Activated naive CD8-positive, alpha-beta T cell treated with anti-CD3 and anti-CD28 coated beads, Interleukin-2, amount 10 ng/mL, durations not matched to agents 7 days and 5 days (primary cell): ENCODE data around the gene RAB24. TPM values are rescaled to one million over a fixed set of nuclear protein-coding genes. Genes with fewer than 3 reads are reported as not detected.
A peak's percentile ranks its signal among the peaks of the same experiment; 100 is the strongest.
"Not testable (repeated sequence)": the region's sequence is repeated elsewhere in the genome, so short reads cannot be mapped to it uniquely, and the experiment has no call there.

Experiments used
- ATAC-seq: fragments of 150-1000 bp; cut with Tn5 transposase; one replicate; pipeline ENCODE4 v1.10.0; 2021; ENCODE audit warnings: low read depth, moderate library complexity
- POLR2A ChIA-PET: fragments of 350-600 bp; sonication (Branson Sonifier 250); formaldehyde crosslinking; loops from one replicate; lab custom pipeline; 2021; ENCODE audit warnings: antibody characterized with exemption; lab: Charles Lee
- DNase-seq: peaks from one replicate; pipeline ENCODE4 v3.0.0; 2021
- H3K27ac Mint-ChIP-seq: one replicate; pipeline ENCODE4 v1.8.0; 2022; ENCODE audit warnings: mild to moderate bottlenecking, mixed read lengths
- H3K27me3 Mint-ChIP-seq: one replicate; pipeline ENCODE4 v1.8.0; 2022; ENCODE audit warnings: mild to moderate bottlenecking, moderate library complexity, mixed read lengths
- H3K36me3 Mint-ChIP-seq: one replicate; pipeline ENCODE4 v1.8.0; 2021; ENCODE audit warnings: mild to moderate bottlenecking, mixed read lengths
- H3K4me1 Mint-ChIP-seq: one replicate; pipeline ENCODE4 v1.8.0; 2021; ENCODE audit warnings: mixed read lengths
- H3K4me3 Mint-ChIP-seq: one replicate; pipeline ENCODE4 v1.8.0; 2022; ENCODE audit warnings: mild to moderate bottlenecking, moderate library complexity, mixed read lengths
- H3K9me3 Mint-ChIP-seq: one replicate; pipeline ENCODE4 v1.8.0; 2021; ENCODE audit warnings: mixed read lengths
- total RNA-seq, 2 experiments: library from RNA; stranded (reverse); gene quantifications; one replicate each; pipeline ENCODE4 v1.2.3, GENCODE V29; 2021

RAB24 gene
- 10 to 100 TPM; 39.0 to 46.6 TPM for total RNA-seq

DNA sequence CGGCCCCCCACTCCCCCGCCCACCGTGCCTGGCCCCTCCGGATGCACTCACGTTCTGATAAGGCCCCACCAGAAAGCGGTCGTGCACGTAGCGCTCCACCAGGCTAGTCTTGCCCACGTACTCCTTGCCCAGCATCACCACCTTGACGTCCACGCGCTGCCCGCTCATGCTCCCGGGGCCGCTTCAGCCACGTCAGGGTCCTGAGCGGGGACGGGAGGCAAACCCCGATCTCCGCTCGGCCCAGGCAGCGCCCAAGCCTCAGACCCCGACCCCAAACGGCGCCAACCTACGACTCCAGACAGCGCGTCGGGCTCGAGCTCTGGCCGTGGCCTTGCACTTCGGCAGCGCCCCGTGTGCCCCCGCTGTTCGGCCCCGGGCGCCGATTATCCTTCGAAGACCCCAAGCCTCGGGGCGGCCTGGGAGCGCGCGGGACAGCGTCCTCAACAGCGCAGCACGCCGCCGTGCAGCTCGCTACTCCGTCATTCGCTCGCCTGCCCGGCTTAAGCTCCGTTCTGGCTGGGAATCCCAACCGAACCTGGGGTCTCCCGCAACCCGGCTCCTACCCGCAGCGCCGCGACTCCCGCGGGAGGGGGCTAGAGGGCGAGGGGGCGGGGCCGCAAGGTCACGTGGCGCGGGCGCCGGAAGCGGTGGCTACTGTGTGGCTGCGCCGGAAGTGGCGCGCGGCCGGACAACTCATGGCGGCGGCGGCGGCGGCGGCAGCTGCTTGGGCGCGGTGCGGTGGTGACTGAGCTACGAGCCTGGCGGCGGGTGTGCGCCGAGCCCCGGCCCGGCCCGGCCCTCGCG, at the start of gene RAB24, which contains the start of gene PRELID1:
Gene RAB24 (minus strand): TSS at position 599 of the 804 bp plus-strand sequence. CDS start 431 bp downstream, at position 168.
Gene PRELID1 (plus strand): TSS at position 679 of the 804 bp plus-strand sequence. CDS start 187 bp downstream, outside the sequence.
- ATAC-seq: peak; percentile 51
- Mint-ChIP-seq H3K27ac (peak within 1 kb of the TSS; percentile 88), H3K4me1 (peaks cover 55% of the 10 kb centered on the region), H3K4me3 (peak within 1 kb of the TSS; percentile 95), H3K9me3 (no peaks in the 10 kb centered on the region), H3K36me3 (peaks cover 26% of the 10 kb centered on the region), H3K27me3 (no peaks in the 10 kb centered on the region)
- peak; percentile 95 for DNase-seq
- POLR2A ChIA-PET: interaction anchor here (0.6 to 6.5 kb wide), 9 partner anchors 8 to 325 kb away, joined by 3 to 51 read pairs (median 5); partner anchors contain the start of genes GRK6, MXD3, NSD1 and RGS14

DNA sequence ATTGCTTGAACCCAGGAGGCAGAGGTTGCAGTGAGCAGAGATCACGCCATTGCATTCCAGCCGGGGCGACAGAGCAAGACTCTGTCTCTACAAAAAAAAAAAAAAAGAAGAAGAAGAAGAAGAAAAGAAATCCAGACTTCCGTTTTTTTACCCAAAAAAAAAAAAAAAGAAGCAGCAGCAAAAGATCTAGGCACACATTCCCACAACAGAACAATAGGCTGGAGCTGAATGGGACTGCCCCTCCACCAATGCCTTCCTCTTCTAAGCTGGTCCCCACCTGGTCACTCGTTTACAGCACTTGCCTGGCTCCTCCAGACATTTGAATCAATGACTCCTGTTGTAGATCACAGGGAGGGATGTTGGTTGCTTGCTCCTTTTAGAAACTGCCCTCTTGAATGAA, 49.6 kb upstream of the RAB24 start:
- Mint-ChIP-seq H3K27ac (peak overlapping the region; percentile 1), H3K4me3 (peak overlapping the region; percentile 47), H3K4me1 (peaks cover 56% of the 10 kb centered on the region), H3K27me3 (no peaks in the 10 kb centered on the region), H3K9me3 (peaks cover 12% of the 10 kb centered on the region), H3K36me3 (peaks cover 11% of the 10 kb centered on the region)
- POLR2A ChIA-PET: interaction anchor here (0.7 to 3.0 kb wide), 2 partner anchors 73 to 96 kb away, joined by 5 to 11 read pairs; partner anchors contain the start of gene GRK6
- no peak for ATAC-seq
- no peak for DNase-seq

- peaks cover 13% of the 10 kb centered on the region for H3K36me3 Mint-ChIP-seq
- peak within 1 kb of the TSS; percentile 100 for H3K27ac Mint-ChIP-seq
- peaks cover 12% of the 10 kb centered on the region for H3K9me3 Mint-ChIP-seq
- peaks cover 52% of the 10 kb centered on the region for H3K4me1 Mint-ChIP-seq
- ATAC-seq (peak; percentile 99), DNase-seq (peak; percentile 87)
- H3K4me3 Mint-ChIP-seq: peak within 1 kb of the TSS; percentile 99
- no peaks in the 10 kb centered on the region for H3K27me3 Mint-ChIP-seq
- POLR2A ChIA-PET: interaction anchor here (0.6 to 3.1 kb wide), 16 partner anchors 9 to 814 kb away, joined by 3 to 19 read pairs (median 4); partner anchors contain the start of genes GRK6 and RNF44
Observed at GRCh38 chr5:177351392-177352329, 48.1 kb upstream of the RAB24 start, which contains the start of gene LMAN2. LMAN2 (minus strand) TSS chr5:177351668; CDS start chr5:177351647, 21 bp downstream.

DNA sequence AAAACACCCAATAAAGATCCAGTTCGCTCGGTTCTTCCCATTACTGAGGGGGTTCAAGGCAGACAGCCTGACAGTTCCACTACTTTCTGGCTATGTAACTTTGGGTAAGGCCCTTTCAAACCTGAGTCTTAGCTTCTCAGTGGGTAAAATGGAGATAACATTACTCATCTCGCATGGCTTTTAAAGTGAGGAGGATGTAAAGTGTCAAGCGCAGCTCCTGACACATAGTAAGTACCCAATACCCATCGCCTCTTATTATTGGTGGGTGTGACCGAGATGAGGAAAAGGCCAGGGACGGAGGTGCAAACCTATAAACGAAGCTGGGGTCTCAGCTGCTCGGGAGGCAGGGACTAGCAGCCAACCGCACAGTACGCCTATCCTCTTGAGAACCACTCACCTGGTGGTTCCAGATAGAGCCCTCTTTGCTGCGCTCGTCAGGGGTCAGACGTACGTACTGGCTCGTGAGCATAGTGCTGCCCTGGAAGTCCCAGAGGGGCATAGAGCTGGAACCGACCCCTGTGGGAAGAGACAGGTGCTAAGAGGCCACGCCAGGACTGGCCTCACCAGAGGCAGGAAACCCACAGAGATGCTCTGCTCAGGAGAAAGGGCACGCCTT, 47.4 kb upstream of the RAB24 start:
- Mint-ChIP-seq H3K27ac (peak overlapping the region; percentile 100), H3K36me3 (peaks cover 13% of the 10 kb centered on the region), H3K9me3 (peaks cover 12% of the 10 kb centered on the region), H3K4me3 (peak overlapping the region; percentile 99), H3K4me1 (peaks cover 45% of the 10 kb centered on the region), H3K27me3 (no peaks in the 10 kb centered on the region)
- ATAC-seq: no peak
- POLR2A ChIA-PET: interaction anchor here (1.8 to 3.1 kb wide), 5 partner anchors 10 to 121 kb away, joined by 5 to 19 read pairs (median 11); partner anchors contain the start of gene GRK6
- DNase-seq: no peak

DNA sequence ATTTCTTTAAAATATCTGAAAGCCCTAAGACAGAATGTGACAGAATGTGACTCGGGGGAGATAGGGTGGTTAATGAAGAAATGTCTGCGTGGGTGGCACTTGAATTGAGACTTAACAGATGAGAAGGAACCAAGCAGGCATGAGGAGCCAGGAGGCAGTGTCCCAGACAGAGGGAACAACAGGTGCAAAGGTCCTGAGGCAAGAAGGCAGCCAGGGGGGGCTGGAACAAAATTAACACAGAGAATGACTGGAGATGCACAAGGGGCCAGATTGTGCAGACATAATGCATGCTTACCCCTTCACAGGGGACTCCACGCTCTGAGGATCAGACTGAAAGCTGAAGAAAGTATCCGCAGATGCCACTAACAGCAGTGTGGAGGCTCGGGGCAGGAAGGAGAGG, 46.2 kb upstream of the RAB24 start:
- DNase-seq: no peak
- Mint-ChIP-seq H3K4me3 (peak overlapping the region; percentile 99), H3K27me3 (no peaks in the 10 kb centered on the region), H3K36me3 (peaks cover 15% of the 10 kb centered on the region), H3K4me1 (peaks cover 36% of the 10 kb centered on the region), H3K9me3 (peaks cover 7% of the 10 kb centered on the region), H3K27ac (peak overlapping the region; percentile 73)
- POLR2A ChIA-PET: interaction anchor here (3.1 kb wide), 1 partner anchor 37 kb away, joined by 18 read pairs; no protein-coding TSS in a partner anchor
- no peak for ATAC-seq

- Mint-ChIP-seq H3K36me3 (peaks cover 11% of the 10 kb centered on the region), H3K4me3 (peak overlapping the region; percentile 99), H3K27me3 (no peaks in the 10 kb centered on the region), H3K9me3 (peaks cover 2% of the 10 kb centered on the region), H3K4me1 (peaks cover 31% of the 10 kb centered on the region), H3K27ac (no peak overlapping the region)
- ATAC-seq: no peak
- DNase-seq: no peak
- POLR2A ChIA-PET: interaction anchor here (0.8 kb wide), 1 partner anchor 9 kb away, joined by 3 read pairs; no protein-coding TSS in a partner anchor
Observed at GRCh38 chr5:177349362-177349647, 45.8 kb upstream of the RAB24 start.

GRCh38 chr5:177347699-177348098, 44.2 kb upstream of the RAB24 start:
- Mint-ChIP-seq H3K27ac (peak overlapping the region; percentile 25), H3K4me1 (peaks cover 33% of the 10 kb centered on the region), H3K4me3 (no peak overlapping the region), H3K9me3 (no peaks in the 10 kb centered on the region), H3K27me3 (no peaks in the 10 kb centered on the region), H3K36me3 (peaks cover 15% of the 10 kb centered on the region)
- POLR2A ChIA-PET: no interaction called here
- DNase-seq (no peak), ATAC-seq (no peak)

GRCh38 chr5:177346820-177347219, 43.3 kb upstream of the RAB24 start:
- Mint-ChIP-seq H3K36me3 (peaks cover 16% of the 10 kb centered on the region), H3K27ac (peak overlapping the region; percentile 16), H3K4me1 (peaks cover 32% of the 10 kb centered on the region)

GRCh38 chr5:177344891-177345290, 41.4 kb upstream of the RAB24 start:
- H3K4me3 Mint-ChIP-seq: no peak overlapping the region
- no peak for ATAC-seq

More at GRCh38 chr5:177346820-177347219, 43.3 kb upstream of the RAB24 start:
- no peak for DNase-seq
- Mint-ChIP-seq H3K4me3 (no peak overlapping the region), H3K27me3 (no peaks in the 10 kb centered on the region), H3K9me3 (no peaks in the 10 kb centered on the region)
- POLR2A ChIA-PET: interaction anchor here (0.7 kb wide), 1 partner anchor 163 kb away, joined by 3 read pairs; the partner anchor contains the start of gene DOK3
- no peak for ATAC-seq

DNA sequence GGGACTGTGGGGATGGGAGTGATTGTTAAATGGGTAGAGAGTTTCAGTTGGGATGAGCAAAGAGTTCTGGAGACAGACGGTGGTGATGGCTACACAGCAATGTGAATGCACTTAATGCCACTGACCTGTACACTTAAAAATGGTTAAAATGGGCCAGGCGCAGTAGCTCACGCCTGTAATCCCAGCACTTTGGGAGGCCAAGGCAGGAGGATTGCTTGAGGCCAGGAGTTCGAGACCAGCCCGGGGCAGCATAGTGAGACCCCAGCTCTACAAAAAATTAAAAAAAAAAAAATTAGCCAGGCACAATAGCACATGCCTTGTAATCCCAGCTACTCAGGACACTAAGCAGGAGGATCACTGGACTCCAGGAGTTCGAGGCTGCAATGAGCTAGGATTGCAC, 40.3 kb upstream of the RAB24 start:
- Mint-ChIP-seq H3K36me3 (peaks cover 30% of the 10 kb centered on the region), H3K4me3 (no peak overlapping the region), H3K27me3 (no peaks in the 10 kb centered on the region), H3K9me3 (no peaks in the 10 kb centered on the region), H3K27ac (peak overlapping the region; percentile 43), H3K4me1 (peaks cover 23% of the 10 kb centered on the region)
- POLR2A ChIA-PET: interaction anchor here (0.7 kb wide), 1 partner anchor 28 kb away, joined by 7 read pairs; no protein-coding TSS in a partner anchor
- ATAC-seq (no peak), DNase-seq (no peak)

More at GRCh38 chr5:177344891-177345290, 41.4 kb upstream of the RAB24 start:
- H3K9me3 Mint-ChIP-seq: no peaks in the 10 kb centered on the region
- POLR2A ChIA-PET: no interaction called here
- peaks cover 27% of the 10 kb centered on the region for H3K36me3 Mint-ChIP-seq
- no peak overlapping the region for H3K27ac Mint-ChIP-seq
- H3K27me3 Mint-ChIP-seq: no peaks in the 10 kb centered on the region
- no peak for DNase-seq
- peaks cover 24% of the 10 kb centered on the region for H3K4me1 Mint-ChIP-seq

- H3K27me3 Mint-ChIP-seq, H3K4me3 Mint-ChIP-seq, POLR2A ChIA-PET, DNase-seq, ATAC-seq, H3K9me3 Mint-ChIP-seq, H3K27ac Mint-ChIP-seq: not testable (repeated sequence)
- Mint-ChIP-seq H3K4me1 (peaks cover 23% of the 10 kb centered on the region), H3K36me3 (peaks cover 30% of the 10 kb centered on the region)
Observed at GRCh38 chr5:177343000-177343399, 39.5 kb upstream of the RAB24 start.

GRCh38 chr5:177339107-177339638, 35.7 kb upstream of the RAB24 start:
- Mint-ChIP-seq H3K36me3 (peaks cover 36% of the 10 kb centered on the region), H3K9me3 (no peaks in the 10 kb centered on the region), H3K4me1 (peaks cover 20% of the 10 kb centered on the region), H3K27me3 (no peaks in the 10 kb centered on the region), H3K4me3 (no peak overlapping the region), H3K27ac (peak overlapping the region; percentile 43)
- ATAC-seq (no peak), DNase-seq (no peak)
- POLR2A ChIA-PET: interaction anchor here (0.8 kb wide), 2 partner anchors 12 to 14 kb away, joined by 3 read pairs; partner anchors contain the start of gene LMAN2
